GM12865 (cell line): ENCODE data around the gene GRAMD2A.

Experiments
- DNase-seq: peaks from one replicate; pipeline ENCODE4 v3.0.0; 2010; ENCODE audit warnings: low read depth
- H3K4me3 ChIP-seq: 2 replicates; pipeline ENCODE4 v1.5.1; 2011; ENCODE audit warnings: mild to moderate bottlenecking, low read depth, low read length, control low read depth
- TF ChIP-seq, protein P1 (sequence below): IDR thresholded peaks from 2 replicates; pipeline ENCODE4 v1.5.1; 2011; ENCODE audit warnings: low read length, control low read depth, low read depth, inconsistent platforms; ENCODE audit not compliant: insufficient read depth; ENCODE audit errors: missing control alignments

The GRAMD2A gene

DNA sequence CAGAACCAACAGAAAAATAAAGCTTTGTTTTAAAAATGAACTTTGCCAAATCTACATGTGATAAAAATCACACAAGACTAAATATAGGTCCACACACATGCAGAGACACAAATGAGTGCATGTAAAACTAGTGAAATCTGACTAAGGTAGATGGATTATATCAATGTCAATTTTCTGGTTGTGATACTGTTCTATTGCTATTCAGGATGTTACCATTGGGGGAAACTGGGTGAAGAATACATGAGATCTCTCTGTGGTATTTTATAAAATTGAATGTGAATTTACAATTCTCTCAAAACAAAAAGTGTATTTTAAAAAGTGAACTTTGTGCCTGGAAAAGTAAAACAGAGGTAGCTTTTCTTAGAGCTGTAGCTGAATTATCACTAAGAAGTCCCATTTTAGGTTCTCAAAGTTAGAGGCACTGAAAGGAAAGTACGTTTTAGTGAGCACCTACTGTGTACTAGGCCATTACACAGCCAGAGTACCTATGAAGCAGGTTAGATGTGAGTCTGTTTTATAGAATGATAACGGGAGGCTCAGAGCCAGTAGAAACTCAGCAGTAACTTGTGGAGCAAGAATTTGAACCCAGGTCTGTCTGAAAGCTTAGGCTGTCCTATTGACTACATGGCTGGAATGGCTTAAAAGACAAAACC is 8.2 kb downstream of the GRAMD2A start:
- no peak overlapping the region for H3K4me3 ChIP-seq
- TF ChIP-seq, protein P1, sequence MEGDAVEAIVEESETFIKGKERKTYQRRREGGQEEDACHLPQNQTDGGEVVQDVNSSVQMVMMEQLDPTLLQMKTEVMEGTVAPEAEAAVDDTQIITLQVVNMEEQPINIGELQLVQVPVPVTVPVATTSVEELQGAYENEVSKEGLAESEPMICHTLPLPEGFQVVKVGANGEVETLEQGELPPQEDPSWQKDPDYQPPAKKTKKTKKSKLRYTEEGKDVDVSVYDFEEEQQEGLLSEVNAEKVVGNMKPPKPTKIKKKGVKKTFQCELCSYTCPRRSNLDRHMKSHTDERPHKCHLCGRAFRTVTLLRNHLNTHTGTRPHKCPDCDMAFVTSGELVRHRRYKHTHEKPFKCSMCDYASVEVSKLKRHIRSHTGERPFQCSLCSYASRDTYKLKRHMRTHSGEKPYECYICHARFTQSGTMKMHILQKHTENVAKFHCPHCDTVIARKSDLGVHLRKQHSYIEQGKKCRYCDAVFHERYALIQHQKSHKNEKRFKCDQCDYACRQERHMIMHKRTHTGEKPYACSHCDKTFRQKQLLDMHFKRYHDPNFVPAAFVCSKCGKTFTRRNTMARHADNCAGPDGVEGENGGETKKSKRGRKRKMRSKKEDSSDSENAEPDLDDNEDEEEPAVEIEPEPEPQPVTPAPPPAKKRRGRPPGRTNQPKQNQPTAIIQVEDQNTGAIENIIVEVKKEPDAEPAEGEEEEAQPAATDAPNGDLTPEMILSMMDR: no peak
- DNase-seq: no peak

DNA sequence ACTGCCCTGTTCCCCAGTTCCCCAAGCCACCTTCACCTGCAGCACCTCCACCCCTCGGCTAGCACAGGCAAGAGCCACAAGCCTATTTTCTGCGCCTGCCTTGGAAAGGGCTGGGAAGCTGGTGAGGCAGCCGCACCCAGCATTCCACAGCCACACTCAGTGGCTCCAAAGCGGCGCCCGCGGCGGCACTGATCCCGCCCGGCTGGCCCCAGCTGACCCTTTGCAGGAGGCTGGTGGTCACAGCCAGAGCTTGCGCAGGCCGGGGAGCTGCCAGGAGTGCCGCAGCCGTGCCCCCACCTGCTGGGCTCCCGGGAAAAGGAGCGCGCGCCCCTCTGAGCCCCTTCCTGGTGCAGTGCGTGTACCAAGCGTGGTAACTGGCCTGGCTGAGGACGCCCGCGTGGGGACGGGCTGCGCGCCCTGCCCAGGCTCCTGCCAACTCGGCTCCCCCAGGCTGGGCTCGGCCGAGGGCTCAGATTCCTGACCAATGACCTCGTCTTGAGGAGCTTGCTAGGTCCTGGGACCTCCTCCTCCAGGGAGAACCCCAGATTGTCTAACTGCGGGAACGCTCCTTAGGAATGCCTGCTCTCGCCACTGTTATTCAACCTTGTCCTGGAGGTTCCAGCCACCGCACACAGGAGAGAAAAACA is 13.3 kb downstream of the GRAMD2A start:
- no peak for DNase-seq
- TF ChIP-seq, protein P1: no peak
- no peak overlapping the region for H3K4me3 ChIP-seq

DNA sequence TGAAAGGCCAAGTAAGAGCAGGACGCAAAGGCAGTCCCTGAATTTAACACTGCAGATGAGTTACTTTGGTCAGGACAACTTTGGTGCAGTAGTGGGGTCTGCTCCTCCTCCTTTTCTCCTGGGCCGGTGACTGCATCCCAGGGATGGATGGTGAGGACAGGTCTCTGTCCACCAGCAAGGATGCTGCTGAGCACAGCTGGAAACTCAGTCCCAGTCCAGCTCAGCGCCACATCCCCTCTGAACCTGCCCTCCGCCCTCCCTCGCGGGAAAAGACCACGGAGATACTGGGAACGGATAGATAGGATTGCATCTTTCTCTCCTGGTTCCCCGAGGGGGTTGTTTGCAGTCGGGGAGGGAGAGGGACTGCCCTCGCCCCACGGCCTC is 13.8 kb downstream of the GRAMD2A start:
- no peak overlapping the region for H3K4me3 ChIP-seq
- no peak for DNase-seq
- TF ChIP-seq, protein P1: no peak

DNA sequence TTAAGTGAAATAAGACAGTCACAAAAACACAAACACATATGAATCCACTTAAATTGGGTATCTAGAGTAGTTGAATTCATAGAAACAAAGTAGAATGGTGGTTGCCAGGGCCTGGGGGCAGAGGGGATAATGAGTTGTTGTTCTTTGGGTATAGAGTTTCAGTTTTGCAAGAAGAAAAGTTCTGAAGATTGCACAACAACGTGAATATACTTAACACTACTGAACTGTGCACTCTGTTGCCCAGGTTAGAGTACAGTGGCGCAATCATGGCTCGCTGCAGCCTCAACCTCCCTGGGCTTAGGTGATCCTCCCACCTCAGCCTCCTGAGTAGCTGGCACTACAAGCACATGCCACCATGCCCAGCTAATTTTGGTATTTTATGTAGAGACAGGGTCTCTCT is 14.9 kb downstream of the GRAMD2A start:
- DNase-seq: no peak
- no peak overlapping the region for H3K4me3 ChIP-seq
- TF ChIP-seq, protein P1: no peak

DNA sequence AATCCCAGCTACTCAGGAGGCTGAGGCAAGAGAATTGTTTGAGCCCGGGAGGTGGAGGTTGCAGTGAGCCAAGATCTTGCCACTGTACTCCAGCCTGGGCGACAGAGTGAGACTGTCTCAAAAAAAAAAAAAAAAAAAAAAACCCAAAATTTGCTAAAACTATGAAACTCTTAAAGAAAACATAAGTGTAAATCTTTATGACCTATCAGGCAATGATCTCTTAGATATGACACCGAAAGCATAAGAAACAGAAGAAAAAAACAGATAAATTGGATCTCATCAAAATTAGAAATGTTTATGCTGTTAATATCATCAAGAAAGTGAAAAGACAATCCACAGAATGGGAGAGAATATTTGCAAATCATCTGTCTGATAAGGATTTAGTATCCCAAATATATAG is 15.3 kb downstream of the GRAMD2A start:
- no peak for DNase-seq
- TF ChIP-seq, protein P1: no peak
- no peak overlapping the region for H3K4me3 ChIP-seq

DNA sequence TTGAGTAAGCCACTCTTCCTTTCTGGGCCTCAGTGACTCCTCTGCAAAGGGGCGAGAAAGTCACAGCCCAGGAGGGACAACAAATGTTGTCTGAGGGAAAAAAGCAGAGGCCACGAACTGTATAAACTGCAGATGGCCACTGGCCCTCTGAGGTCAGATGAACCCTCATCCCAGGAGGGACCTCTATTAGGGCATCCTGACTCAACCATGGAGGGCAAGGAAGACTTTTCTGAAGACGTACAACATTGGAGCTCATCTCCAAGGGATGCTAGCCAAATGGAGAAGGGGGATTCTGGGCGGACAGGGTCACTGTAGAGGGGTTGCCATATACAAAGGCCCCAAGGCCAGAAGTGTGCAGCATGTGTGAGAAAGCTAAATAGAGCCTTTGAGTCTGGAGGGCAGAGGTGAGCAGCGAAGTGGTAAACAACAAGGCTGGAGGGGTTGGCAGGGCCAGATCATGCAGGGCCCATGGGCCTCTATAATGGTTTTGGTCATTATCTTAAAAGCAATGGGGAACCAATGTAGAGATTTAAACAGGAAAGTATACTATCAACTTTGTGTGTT is 16.7 kb downstream of the GRAMD2A start:
- TF ChIP-seq, protein P1: no peak
- DNase-seq: no peak
- no peak overlapping the region for H3K4me3 ChIP-seq
